ENCODE data around the gene MRPS7. TPM values are rescaled to one million over a fixed set of nuclear protein-coding genes. Genes with fewer than 3 reads are reported as not detected.

MRPS7 gene
- total RNA-seq, 1 experiment from 2014 or later = 94.7 TPM

GRCh38 chr17:75244133-75244866 is 17.4 kb upstream of the MRPS7 start:
- H3K27ac Mint-ChIP-seq = no peak overlapping the region; the same call in 1 of the 2 replicates
- 0 out of 2 replicates have a peak, but pooled peaks cover 3% of the 10 kb centered on the region for H3K4me1 Mint-ChIP-seq
- no peak overlapping the region for H3K4me3 Mint-ChIP-seq
- CTCF ChIA-PET = interaction anchor here (0.8 kb wide), 1 partner anchor 130 kb away, joined by 3 read pairs; no protein-coding TSS in a partner anchor
- POLR2A ChIA-PET = no interaction called here
- DNase-seq (ENCODE audit: low spot score) (no peak), ATAC-seq (no peak)
- no peak for TF ChIP-seq NR2C2 (CRISPR knock-in tag; IDR thresholded peaks at IDR 0.05)
- no peak for TF ChIP-seq ZNF416 (CRISPR knock-in tag; IDR thresholded peaks at IDR 0.05)
- TF ChIP-seq NR1H2 (CRISPR knock-in tag; IDR thresholded peaks at IDR 0.05) = no peak
- no peak for TF ChIP-seq ZNF232 (CRISPR knock-in tag; IDR thresholded peaks at IDR 0.05)
- TF ChIP-seq SP1 (CRISPR knock-in tag; conservative IDR thresholded peaks at IDR 0.05) = no peak
- TF ChIP-seq, protein P1, sequence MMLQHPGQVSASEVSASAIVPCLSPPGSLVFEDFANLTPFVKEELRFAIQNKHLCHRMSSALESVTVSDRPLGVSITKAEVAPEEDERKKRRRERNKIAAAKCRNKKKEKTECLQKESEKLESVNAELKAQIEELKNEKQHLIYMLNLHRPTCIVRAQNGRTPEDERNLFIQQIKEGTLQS (CRISPR knock-in tag; conservative IDR thresholded peaks at IDR 0.05) = no peak
- TF ChIP-seq E2F5 (CRISPR knock-in tag; IDR thresholded peaks at IDR 0.05) = no peak
- no peak for TF ChIP-seq CREM (CRISPR knock-in tag; IDR thresholded peaks at IDR 0.05)
- TF ChIP-seq IRF1 (CRISPR knock-in tag; IDR thresholded peaks at IDR 0.05) = no peak
- TF ChIP-seq, protein P2, sequence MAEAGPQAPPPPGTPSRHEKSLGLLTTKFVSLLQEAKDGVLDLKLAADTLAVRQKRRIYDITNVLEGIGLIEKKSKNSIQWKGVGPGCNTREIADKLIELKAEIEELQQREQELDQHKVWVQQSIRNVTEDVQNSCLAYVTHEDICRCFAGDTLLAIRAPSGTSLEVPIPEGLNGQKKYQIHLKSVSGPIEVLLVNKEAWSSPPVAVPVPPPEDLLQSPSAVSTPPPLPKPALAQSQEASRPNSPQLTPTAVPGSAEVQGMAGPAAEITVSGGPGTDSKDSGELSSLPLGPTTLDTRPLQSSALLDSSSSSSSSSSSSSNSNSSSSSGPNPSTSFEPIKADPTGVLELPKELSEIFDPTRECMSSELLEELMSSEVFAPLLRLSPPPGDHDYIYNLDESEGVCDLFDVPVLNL (CRISPR knock-in tag; IDR thresholded peaks at IDR 0.05; ENCODE audit: borderline replicate concordance, low read depth) = no peak
- no peak for TF ChIP-seq FOXK1 (CRISPR knock-in tag; IDR thresholded peaks at IDR 0.05)
- no peak for TF ChIP-seq ZNF121 (CRISPR knock-in tag; IDR thresholded peaks at IDR 0.05)
- TF ChIP-seq IRF2 (CRISPR knock-in tag; IDR thresholded peaks at IDR 0.05; ENCODE audit: borderline replicate concordance, low read depth) = no peak
- TF ChIP-seq CREB1 (CRISPR knock-in tag; IDR thresholded peaks at IDR 0.05) = no peak
- no peak for TF ChIP-seq MLX (CRISPR knock-in tag; IDR thresholded peaks at IDR 0.05)
- no peak for TF ChIP-seq AFF4 (CRISPR knock-in tag; IDR thresholded peaks at IDR 0.05; ENCODE audit: borderline replicate concordance)
- TF ChIP-seq ZNF532 (CRISPR knock-in tag; IDR thresholded peaks at IDR 0.05; ENCODE audit: borderline replicate concordance) = no peak
- no peak for TF ChIP-seq ZNF396 (CRISPR knock-in tag; IDR thresholded peaks at IDR 0.05; ENCODE audit: borderline replicate concordance)
- TF ChIP-seq PRDM15 (CRISPR knock-in tag; IDR thresholded peaks at IDR 0.05) = no peak
- H3K36me3 Mint-ChIP-seq = peaks cover 37% of the 10 kb centered on the region
- H3K27me3 Mint-ChIP-seq (ENCODE audit: low read depth) = no peaks in the 10 kb centered on the region
- no peaks in the 10 kb centered on the region for H3K9me3 Mint-ChIP-seq
